ENCODE results near the gene CAVIN1. TPM values are rescaled to one million over a fixed set of nuclear protein-coding genes. Genes with fewer than 3 reads are reported as not detected.

Gene CAVIN1
- total RNA-seq, 1 experiment from 2014 or later = 48.7 TPM

Small RNAs within 50 kb of the gene (small RNA-seq; reads per million reads assigned to genes)
- gene RNU7-97P = not detected

Other genes starting within 250 kb of the CAVIN1 start
- gene KCNH4, start 242.1 kb downstream of the CAVIN1 start, total RNA-seq (2014; rRNA removed; shearing (Covaris generic)) = not detected in 2 replicates
- not detected in 2 replicates for gene HCRT, start 237.8 kb downstream of the CAVIN1 start, total RNA-seq (2014; rRNA removed; shearing (Covaris generic))
- 22.0 and 25.6 TPM in 2 replicates for gene GHDC, start 228.8 kb downstream of the CAVIN1 start, total RNA-seq (2014; rRNA removed; shearing (Covaris generic))
- gene STAT5B, start 146.9 kb downstream of the CAVIN1 start, total RNA-seq (2014; rRNA removed; shearing (Covaris generic)) = 11.1 and 13.9 TPM in 2 replicates
- 11.3 and 11.7 TPM in 2 replicates for gene STAT5A, start 134.8 kb downstream of the CAVIN1 start, total RNA-seq (2014; rRNA removed; shearing (Covaris generic))
- 30.9 and 38.0 TPM in 2 replicates for gene STAT3, start 34.8 kb downstream of the CAVIN1 start, total RNA-seq (2014; rRNA removed; shearing (Covaris generic))
- gene ATP6V0A1, start 35.6 kb upstream of the CAVIN1 start, total RNA-seq (2014; rRNA removed; shearing (Covaris generic)) = 35.0 and 38.4 TPM in 2 replicates
- 54.9 and 65.5 TPM in 2 replicates for gene NAGLU, start 113.0 kb upstream of the CAVIN1 start, total RNA-seq (2014; rRNA removed; shearing (Covaris generic))
- gene HSD17B1, start 129.7 kb upstream of the CAVIN1 start, total RNA-seq (2014; rRNA removed; shearing (Covaris generic)) = 0.91 and 1.7 TPM in 2 replicates
- 82.1 and 103 TPM in 2 replicates for gene COASY, start 138.9 kb upstream of the CAVIN1 start, total RNA-seq (2014; rRNA removed; shearing (Covaris generic))
- 55.9 and 63.1 TPM in 2 replicates for gene MLX, start 143.8 kb upstream of the CAVIN1 start, total RNA-seq (2014; rRNA removed; shearing (Covaris generic))
- 12.4 and 16.0 TPM in 2 replicates for gene PSMC3IP, start 154.5 kb upstream of the CAVIN1 start, total RNA-seq (2014; rRNA removed; shearing (Covaris generic))
- 38.1 and 44.7 TPM in 2 replicates for gene RETREG3, start 186.1 kb upstream of the CAVIN1 start, total RNA-seq (2014; rRNA removed; shearing (Covaris generic))
- 123 and 127 TPM in 2 replicates for gene TUBG1, start 186.4 kb upstream of the CAVIN1 start, total RNA-seq (2014; rRNA removed; shearing (Covaris generic))
- 7.4 and 8.7 TPM in 2 replicates for gene TUBG2, start 236.0 kb upstream of the CAVIN1 start, total RNA-seq (2014; rRNA removed; shearing (Covaris generic))

All from HT-29 (cell line).